GM21737 (cell line): ENCODE data around the gene TRIM14.
A peak's percentile ranks its signal among the peaks of the same experiment; 100 is the strongest.
"Not testable (repeated sequence)": the region's sequence is repeated elsewhere in the genome, so short reads cannot be mapped to it uniquely, and the experiment has no call there.

Source experiments
- ATAC-seq: cut with Tn5 transposase; IDR thresholded peaks from one replicate; pipeline ENCODE4 v1.9.1; 2021; ENCODE audit warnings: mild to moderate bottlenecking, moderate library complexity; ENCODE audit not compliant: unreplicated experiment

Gene TRIM14

DNA sequence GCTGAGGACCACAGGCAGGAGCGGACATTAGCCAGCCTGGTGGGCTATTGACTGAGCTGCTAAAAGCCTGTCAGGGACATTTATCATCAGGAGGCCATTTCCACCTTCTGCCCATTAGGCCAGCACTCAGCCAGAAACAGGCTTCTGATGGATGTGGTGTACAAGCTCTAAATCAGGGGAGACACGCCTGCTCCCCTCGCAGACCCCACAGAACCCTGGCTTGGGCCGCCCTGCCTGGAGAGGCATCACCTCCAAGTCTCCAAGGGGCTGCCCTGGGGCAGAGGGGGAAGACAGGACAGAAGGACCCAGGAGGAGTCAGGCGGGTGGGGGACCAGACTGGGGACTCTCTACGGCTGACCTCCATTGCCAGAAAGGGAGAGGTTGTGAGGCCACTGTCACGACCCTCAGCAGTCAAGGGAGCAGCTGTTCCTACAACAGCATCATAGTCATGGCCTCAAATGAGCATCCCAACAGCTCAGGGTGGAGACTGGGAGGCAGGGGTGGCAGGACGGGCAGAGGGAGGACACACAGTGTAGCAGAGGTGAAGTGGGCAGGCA is 24.0 kb upstream of the TRIM14 start:
- ATAC-seq, result no peak

DNA sequence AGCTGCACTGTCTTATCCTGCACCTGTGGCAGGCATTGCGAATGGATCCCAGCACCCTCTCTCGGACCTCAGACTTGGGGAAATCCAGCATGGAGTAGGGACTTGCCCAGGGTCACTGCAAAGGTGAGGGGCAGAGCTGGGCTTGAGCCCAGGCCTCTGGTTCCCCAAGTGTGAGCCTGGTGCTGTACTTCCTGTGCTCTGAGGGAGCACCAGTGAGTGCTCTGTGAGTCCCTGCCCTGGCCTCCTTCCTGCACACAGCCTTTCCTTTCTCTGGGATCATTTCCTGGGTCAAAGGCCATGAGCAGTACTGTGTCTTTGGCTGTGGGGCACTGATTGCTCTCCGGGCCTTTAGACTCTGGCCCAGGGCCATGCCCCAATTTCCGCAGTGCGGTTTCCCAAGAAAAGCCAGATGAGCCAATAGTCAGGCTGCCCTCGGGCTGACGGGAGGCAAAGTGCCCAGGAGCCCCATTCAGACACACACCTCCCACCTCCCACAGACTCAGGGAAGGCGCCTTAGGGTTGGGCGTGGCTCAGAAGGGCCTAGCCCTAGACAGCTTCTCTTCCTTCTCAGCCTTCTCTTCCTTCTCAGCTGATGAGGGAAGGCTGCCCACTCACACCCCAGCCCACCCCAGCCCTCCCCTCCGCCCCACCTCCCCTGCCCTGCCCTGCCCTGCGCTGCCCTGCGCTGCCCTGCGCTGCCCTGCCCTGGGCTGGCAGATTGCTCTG is 23.3 kb upstream of the TRIM14 start:
- ATAC-seq, result no peak

DNA sequence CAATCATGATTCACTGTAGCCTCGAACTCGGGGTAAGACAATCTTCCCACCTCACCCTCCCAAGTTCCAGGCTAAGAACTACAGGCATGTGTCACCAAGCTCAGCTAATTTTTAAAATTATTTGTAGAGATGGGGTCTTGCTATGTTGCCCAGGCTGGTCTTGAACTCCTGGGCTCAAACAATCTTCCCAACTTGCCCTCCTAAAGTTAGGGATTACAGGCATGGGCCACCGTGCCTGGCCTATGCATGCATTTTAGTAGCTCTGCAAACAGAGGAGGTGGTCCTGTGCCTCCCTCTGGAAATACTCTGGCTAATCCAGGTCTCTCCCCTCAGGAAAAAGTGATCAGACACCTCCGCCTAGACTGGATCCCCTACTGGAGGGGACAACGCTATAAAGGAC is 21.5 kb upstream of the TRIM14 start:
- ATAC-seq, result no peak

DNA sequence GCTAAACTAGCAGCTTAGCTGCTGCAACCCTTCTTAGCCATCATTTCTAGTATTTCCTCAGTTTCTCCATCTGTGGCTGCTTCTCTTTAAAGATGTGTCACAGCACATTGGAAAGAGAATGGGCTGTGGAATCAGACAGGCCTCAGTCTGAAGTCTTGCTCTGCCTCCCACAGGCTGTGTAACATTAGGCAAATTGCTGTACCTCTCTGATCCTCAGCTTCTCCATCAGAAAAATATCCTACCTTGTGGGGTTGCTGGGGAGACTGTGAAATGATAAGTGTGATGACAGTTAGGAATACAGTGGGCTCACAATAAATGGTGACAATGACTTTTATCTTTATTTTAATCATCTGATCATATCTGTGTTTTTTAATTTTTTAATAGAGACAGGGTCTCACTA is 17.5 kb upstream of the TRIM14 start:
- no peak for ATAC-seq

DNA sequence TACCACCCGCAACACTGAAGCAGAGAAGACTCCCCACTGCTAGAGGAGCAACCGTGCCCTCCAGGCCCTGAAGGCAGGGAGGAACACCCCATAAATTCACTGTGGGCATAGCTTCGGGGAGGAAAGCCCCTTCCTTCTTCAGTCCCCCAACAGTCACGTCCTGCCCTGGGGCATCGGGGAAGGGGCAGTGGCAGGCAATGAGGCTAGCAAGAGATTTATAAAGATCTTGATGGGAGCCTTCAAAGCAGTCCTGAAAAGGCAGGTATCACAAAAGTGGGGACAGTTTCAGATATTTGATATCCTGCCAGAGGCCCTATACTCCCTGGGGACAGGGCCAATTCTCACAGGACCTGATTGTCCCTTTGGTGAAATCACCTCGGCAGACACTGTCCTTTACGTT is 16.9 kb upstream of the TRIM14 start:
- ATAC-seq, result no peak

DNA sequence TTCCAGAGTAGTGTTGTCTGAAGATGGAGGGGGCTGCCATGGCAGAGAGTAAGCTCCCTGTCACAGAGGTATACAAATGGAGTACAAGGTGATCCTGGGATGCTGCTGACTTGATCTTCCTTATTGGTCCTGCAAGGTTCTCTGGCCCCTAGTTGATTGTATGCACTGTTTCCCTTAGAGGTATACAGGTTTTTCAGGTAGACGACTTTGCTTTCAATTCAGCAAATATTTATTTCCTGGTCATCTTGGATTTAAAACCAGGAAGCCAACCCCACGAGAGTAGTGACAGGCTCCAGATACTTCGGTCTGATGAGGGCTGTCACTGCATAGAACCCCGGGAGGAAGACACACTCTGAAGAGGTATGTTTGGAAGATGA is 16.5 kb upstream of the TRIM14 start:
- no peak for ATAC-seq

DNA sequence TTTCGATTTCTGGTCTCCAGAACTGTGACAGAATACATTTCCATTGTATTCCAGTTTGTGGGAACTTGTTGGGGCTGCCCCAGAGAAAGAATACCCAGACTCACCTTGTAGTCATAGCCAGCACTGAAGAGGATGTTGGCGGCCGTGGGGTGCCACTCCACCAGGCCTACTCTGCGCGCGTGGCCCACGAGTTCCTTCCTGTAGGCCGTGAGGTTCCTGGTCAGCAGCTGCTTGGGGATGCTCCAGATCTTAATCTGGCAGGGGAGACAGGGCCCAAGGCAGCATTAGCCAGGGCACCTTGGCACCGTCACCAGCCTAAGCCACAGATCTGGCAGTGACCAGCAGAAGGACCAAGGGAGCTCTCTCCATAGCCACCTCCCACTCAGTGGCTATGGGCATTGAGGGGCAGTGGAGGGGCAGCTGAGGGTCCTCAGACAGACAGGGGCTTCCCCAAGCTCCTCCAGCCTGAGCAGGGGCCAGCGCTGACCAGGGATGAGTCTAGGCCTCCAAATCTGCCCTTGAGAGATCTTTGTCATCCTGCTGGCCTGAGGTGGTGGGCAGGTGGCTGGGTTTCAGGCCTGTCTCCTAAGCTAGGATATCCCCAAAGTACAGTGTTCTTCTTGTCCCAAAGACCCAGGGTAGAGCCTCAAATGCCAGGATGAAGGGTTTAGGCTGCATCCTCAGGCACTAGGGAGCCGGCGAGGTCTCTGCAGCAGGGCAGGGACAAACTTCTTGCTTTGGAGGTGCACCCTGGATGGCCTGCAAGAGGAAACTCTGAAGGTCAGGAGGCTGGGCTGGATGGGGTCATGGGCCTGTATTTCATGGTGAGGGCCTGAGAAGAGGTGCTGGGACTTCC is 15.9 kb upstream of the TRIM14 start:
- no peak for ATAC-seq

DNA sequence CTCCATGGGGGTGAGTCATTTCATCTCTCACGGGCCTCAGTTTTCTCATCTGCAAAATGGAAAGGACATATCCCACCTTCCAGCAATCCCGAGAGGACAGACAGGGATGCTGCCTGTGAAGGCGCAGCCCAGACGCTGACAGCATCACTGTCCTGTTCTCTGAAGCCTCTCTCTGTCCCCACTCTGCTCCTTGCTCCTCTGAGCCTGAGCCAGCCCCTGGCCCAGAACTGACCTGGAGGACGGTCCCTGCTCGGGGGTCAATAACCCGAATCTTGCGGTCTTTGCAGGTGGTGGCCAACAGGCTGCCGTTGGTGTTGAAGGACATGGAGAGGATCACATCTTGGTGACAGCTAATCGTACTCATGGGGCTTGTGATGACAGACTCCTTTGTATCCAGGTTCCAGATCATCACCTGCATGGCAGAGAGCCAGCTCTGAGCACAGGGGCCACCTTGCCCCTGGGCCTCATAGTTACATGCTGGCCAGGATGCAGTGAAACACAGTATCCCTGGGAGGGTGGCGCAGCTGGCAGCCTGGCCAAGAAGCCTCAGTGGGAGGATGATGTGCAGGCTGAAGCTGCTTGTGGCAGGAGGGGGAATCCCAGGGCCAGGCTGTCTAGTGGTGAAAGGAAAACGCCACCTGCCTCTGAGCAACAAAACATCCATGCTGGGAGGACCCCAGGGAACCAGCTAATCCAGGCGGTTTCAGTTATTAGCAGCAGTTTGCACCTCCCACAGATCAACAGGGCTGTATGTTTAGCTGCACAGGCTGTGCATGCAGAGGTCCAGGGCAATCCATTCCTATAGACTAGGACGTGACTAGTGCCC is 14.0 kb upstream of the TRIM14 start:
- no peak for ATAC-seq

DNA sequence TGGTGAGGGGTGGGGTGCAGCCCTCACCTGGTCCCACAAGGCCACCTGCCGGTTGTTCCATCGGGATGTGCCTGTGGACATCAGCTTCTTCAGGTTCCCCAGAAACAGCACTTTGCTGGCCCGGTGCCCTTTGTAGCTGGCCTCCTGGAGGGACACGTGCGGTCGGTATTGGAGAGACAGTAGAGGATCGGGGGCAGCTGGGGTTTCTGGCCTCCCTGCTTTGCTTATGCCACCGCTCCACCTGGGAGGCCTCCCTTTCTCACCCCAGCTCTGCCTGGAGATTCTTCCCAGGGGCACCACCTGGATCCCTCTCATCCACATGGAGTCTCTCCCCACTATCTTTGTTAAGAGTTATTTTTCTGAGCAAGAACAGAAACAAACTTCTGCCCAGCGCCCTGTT is 13.1 kb upstream of the TRIM14 start:
- no peak for ATAC-seq

DNA sequence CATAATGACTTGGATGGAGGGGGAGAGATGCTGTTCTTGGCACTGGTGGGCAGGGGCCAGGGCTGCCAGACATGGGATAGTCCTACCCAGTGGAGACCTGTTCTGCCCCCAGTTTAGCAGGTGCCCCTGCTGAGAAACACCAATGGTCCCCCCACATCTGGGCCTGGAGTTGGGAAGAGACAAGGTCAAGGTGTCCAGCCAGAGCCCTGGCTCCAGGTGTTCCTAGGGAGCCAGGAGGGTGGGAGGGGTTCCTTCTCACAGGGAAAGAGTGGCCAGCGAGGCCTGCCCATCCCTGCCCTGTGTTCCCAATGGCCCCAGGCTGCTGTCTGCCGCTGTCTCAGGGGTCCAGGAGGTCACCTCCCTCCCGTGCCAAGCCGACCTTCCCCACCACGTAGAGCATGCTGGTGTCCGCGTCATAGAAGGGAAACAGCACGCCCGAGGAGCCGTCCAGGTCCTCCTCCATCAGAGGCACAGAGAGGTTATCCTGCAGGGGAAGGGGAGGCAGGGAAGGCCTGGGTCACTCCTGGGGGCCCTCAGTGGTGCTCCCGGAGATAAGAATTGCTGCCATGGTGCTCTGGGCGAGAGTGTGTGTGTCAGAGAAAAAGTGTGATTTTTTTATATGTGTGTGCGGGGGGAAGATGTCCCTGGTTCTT is 11.7 kb upstream of the TRIM14 start:
- ATAC-seq, result no peak

DNA sequence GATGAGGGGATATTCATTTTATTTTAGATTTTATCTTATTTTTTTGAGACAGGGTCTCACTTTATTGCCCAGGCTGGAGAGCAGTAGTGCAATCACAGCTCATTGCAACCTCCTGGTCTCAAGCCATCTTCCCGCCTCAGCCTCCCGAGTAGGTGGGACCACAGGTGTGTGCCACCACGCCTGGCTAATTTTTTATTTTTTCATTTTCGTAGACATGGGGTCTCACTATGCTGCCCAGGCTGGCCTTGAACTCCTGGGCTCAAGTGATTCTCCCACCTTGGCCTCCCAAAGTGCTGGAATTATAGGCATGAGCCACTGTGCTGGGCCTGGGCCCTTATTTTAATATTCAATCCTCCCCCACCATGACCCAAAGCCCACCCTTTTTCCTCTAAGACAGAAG is 11.0 kb upstream of the TRIM14 start:
- ATAC-seq, result not testable (repeated sequence)

DNA sequence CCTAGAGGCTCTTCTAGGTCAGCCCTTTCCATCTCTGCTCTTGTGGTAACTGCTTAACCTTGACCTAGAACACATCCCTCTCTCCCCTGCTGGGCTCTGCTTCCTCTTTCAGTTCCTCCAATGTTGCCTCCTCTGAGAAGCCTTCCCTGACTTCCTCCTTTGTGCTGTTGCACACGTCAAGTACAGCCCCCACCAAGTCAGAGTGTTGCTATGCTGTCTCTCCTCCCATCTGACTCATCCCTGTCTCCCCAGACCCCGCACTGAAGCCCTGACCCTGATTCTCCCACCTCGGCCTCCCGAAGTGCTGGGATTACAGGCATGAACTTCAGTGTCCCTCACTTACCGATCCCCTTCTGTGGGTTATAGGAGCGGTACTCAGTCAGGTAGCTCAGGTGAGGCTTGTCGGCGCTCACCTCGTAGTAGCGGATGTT is 10.4 kb upstream of the TRIM14 start:
- ATAC-seq, result no peak

DNA sequence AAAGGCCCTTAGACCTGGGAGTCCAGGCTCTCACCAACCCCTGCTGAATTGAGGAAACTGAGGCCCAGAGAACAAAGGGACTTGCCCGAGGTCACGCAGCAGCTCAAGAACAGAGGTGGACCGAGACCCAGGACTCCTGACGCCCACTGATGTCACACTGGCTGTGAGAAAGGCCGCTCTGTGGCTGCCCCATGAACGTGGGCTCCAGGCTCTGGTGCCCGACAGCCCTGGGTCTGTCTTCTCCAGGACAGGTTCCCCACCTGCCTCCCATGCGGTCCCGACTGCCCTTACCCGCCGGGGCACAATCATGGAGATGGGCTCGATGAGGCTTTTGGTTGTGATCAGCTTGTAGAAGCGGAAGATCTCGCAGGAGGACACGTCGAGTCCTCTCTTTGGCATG is 9.3 kb upstream of the TRIM14 start:
- no peak for ATAC-seq

DNA sequence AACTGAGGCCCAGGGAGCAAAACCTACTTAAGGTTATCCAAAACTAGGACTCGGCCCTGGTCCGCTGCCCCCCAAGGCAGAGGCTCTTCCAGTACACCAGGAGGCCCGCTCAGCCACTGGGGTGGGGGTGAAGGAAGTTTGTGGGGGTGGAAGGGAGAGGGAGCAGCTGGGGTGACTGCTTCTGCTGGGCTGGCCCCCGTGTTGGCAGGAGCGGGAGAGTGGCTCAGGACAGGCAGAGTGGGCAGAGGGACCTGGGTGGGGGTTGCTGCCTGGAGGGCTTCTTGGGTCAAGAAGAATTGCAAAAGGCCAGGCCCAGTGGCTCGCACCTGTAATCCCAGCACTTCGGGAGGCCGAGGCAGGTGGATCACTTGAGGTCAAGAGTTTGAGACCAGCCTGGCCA is 8.2 kb upstream of the TRIM14 start:
- ATAC-seq, result no peak

DNA sequence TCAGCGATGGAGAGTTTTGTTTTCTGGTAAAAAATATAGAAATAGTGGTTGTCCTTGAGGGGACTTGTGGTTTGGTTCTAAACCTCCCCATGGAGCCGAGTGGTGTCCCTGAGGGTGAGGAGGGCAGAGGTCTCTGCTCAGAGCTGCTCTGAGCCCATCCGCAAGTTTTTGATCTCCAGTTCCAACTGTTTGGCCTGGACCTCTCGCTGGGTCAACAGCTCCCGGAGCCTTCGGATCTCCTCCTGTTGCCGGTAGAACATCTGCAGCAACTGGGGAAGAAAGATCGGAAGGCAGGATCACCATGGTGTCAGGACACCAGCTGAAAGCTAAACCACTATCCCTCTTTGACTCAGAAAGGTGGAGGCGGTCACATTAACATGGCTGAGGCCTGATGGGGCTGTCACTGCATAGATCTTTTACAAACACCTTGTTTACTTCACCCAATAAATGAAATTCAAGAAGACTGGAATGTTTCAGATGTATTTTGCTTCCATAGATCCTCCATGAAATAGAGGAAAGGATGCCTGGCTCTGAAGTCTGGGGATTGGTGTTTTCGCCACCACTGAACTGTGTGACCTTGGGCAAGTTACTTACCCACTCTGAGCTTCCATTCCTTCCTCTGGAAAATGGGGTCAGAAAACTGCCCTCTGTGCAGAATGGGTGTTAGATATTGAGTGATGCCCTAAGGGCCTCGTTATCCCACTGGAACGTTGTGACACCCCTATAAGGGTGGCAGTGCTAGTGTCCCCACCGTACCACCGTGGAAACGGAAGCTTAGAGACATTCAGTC is 5.8 kb upstream of the TRIM14 start:
- ATAC-seq, result no peak

DNA sequence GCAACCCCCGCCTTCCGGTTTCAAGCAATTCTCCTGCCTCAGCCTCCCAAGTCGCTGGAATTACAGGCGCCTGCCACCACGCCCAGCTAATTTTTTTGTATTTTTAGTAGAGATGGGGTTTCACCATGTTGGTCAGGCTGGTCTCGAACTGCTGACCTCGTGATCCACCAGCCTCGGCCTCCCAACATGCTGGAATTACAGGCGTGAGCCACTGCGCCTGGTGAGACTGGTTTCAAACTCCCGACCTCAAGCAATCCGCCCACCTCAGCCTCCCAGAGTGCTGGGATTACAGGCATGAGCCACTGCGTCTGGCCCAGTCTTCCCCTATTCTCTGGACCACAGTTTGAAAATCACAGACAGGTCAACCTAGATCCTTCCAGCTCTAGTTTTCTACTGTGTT is 5.1 kb upstream of the TRIM14 start:
- not testable (repeated sequence) for ATAC-seq

DNA sequence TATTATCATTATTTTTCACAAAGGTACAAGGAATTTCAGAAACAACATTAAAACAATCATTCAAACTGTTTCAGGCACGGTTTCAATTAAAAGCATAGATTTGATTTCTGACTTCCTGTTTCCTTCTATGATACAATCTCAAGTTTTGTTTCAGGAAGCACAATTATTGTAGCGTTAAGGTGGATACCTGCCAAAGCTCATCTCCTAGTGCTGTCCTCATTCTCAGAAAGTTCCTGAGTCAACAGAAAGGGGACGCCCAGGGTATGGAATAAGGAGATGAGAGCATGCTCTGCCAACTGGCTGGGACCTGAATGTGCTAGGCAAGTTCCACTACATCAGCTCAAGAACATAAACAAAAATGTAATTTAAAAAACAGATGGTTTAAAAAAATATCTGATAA is 2.0 kb upstream of the TRIM14 start:
- no peak for ATAC-seq

DNA sequence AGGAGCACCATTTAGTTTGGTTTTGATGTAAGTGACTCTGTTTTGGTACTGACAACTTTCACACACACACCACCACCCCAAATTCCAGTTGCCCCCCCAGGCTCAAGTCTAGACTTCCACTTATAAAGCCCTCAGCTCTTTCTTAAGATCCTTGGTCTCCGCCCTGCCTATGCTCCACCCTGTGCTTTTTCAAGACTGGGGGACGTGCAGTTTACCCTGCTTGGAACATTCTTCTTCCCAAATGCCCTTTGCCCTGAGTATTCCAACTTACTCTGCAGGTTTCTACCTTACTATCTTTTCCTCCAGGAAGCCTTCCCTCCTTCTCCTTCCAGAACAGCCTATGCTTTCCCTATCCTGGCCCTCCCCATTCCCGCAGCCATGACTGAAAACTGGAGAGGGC is 1.5 kb upstream of the TRIM14 start:
- no peak for ATAC-seq

DNA sequence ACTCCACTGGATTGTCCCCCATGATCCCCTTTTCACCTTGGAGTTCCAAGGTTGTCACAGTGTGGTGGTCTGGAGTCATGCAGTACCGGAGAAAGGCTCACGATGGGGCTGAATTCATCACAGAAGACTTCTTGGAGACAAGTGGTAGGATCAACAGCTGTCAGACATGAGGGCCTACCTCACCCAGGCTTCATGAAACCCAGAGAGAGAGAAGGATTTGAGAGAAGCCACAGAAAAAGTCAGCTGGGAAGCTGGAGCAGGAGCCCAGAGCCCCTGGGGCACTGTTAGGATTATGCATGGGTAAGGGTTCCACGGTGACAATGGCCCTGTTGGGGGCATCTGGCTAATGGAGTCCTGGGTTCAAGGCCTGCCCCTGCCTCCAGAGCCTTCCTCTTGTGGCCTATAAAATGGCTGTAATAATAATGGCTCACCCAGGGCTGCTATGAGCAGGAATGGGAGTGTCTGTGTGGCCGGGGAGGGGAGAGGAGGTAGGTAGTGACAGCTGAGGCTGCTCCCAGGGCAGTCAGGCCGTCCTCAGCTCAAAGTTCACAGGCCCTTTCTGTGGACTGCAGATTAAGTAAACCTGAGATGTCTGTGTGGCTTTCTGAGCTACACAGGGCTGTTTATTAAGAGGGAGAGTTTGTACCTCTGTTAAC is 910 bp downstream of the TRIM14 start:
- ATAC-seq, result peak; percentile 54
